Ishikawa (cell line): ENCODE results near the gene TNIP1.

Source experiments
- CEBPB ChIP-seq: IDR thresholded peaks from 2 replicates; pipeline ENCODE4 v1.6.1; 2012
- CREB1 ChIP-seq: IDR thresholded peaks from 2 replicates; pipeline ENCODE4 v1.6.1; 2012; ENCODE audit warnings: low read depth
- EGR1 ChIP-seq: IDR thresholded peaks from 2 replicates; pipeline ENCODE4 v1.6.1; 2012
- EP300 ChIP-seq: IDR thresholded peaks from 2 replicates; pipeline ENCODE4 v1.6.1; 2012; ENCODE audit warnings: borderline replicate concordance
- FOXM1 ChIP-seq: IDR thresholded peaks from 2 replicates; pipeline ENCODE4 v1.6.1; 2012; ENCODE audit warnings: low read depth, borderline replicate concordance
- MAX ChIP-seq: IDR thresholded peaks from 2 replicates; pipeline ENCODE4 v1.6.1; 2012
- NFIC ChIP-seq: IDR thresholded peaks from 2 replicates; pipeline ENCODE4 v1.6.1; 2012
- RAD21 ChIP-seq: IDR thresholded peaks from 2 replicates; pipeline ENCODE4 v1.6.1; 2012; ENCODE audit warnings: low read depth
- REST ChIP-seq: IDR thresholded peaks from 2 replicates; pipeline ENCODE4 v1.6.1; 2012; ENCODE audit warnings: low read depth, mild to moderate bottlenecking
- TAF1 ChIP-seq: IDR thresholded peaks from 2 replicates; pipeline ENCODE4 v1.6.1; 2012; ENCODE audit warnings: low read depth, mild to moderate bottlenecking
- TCF12 ChIP-seq: IDR thresholded peaks from 2 replicates; pipeline ENCODE4 v1.6.1; 2012; ENCODE audit warnings: low read depth
- TEAD4 ChIP-seq: IDR thresholded peaks from 2 replicates; pipeline ENCODE4 v1.6.1; 2012
- USF1 ChIP-seq: IDR thresholded peaks from 2 replicates; pipeline ENCODE4 v1.6.1; 2012
- YY1 ChIP-seq: IDR thresholded peaks from 2 replicates; pipeline ENCODE4 v1.6.1; 2012; ENCODE audit warnings: low read depth
- ZBTB7A ChIP-seq: IDR thresholded peaks from 2 replicates; pipeline ENCODE4 v1.6.1; 2012; ENCODE audit warnings: low read depth

The TNIP1 gene

GRCh38 chr5:151082282-151082902 is 1.6 kb upstream of the TNIP1 start:
- TF ChIP-seq ZBTB7A: no peak
- no peak for TF ChIP-seq USF1

GRCh38 chr5:151081431-151082281 is 822 bp upstream of the TNIP1 start:
- TF ChIP-seq RAD21: no peak
- no peak for TF ChIP-seq TCF12
- no peak for TF ChIP-seq FOXM1
- TF ChIP-seq CREB1: no peak
- no peak for TF ChIP-seq EGR1
- TF ChIP-seq EP300: no peak
- TF ChIP-seq TEAD4: no peak
- no peak for TF ChIP-seq YY1
- no peak for TF ChIP-seq CEBPB
- no peak for TF ChIP-seq REST
- TF ChIP-seq USF1: no peak
- no peak for TF ChIP-seq TAF1
- no peak for TF ChIP-seq NFIC
- no peak for TF ChIP-seq MAX
- no peak for TF ChIP-seq ZBTB7A

DNA sequence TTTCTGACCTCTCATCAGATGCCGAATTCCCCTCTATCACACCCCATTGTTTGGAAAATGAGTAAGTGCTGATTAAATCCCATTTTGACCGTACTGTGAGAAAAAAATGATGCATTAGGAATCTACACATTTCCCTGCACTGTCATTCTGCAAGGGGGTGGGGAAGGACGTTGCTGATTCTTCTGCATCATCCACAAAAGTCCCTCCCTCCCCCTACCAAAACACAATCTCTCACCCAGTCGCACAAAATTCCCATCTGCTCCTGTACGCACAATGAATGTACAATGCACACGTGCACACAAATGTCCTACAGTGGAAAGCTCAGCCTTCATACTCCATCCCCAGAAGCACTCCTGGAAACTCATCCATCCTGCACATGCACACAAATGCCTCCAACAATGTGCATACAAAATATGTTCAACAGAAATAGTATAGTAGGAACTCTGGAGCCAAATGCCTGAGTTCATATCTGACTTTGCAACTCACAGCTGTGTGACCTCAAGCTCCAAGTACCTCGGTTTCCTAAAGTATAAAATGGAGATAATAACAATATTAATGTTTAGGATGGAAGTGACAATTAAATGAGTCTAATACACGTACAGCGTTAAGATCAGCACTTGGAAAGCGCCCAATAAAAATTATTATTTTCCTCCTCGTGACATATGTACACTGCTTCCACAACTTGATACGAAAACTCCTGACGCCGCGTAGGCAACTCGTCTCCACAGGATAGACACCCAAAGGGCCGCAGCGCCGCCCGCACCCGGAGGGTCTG is 809 bp downstream of the TNIP1 start:
- TF ChIP-seq CREB1 (no peak), REST (peak; percentile 51)

DNA sequence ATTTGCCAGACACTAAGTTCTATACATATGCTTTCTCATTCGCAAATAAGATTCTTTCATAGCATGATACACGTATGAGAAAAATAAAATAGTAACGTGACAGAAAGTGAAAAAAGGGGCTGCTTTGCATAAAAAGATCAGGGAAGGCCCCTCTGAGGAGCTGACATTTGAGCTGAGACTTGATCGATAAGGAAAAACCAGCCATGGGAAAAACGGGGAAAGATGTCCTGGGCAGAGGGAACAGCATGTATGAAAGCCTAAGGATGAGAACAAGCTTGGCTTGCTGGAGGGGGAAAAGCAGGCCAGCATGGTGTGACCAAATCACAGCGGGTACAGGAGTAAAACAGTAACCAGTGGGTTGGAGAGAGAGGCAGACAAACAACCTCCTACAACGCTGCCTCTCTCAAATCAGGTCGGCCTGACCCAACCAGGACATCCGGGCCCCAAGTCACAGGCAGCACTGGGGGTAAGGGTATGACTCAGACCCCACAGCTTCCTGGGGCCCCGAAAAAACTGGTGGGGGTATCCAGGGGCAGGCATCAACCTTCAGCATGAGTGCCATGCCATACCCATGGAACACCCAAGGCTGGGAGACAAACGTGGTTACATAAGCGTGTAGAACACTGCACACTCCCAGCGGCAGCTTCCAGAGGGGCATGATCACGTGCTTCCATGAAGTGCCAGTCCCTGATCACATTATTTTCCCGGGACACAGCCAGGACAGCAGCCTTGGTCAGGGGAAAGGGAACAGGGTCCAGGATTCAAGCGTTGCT is 2.2 kb downstream of the TNIP1 start:
- TF ChIP-seq TCF12: no peak
- no peak for TF ChIP-seq EGR1
- no peak for TF ChIP-seq NFIC
- TF ChIP-seq RAD21: no peak
- TF ChIP-seq YY1: no peak
- TF ChIP-seq TEAD4: no peak
- no peak for TF ChIP-seq FOXM1
- TF ChIP-seq MAX: no peak
- TF ChIP-seq CEBPB: no peak
- no peak for TF ChIP-seq EP300
- TF ChIP-seq ZBTB7A: no peak
- no peak for TF ChIP-seq USF1
- no peak for TF ChIP-seq TAF1

GRCh38 chr5:151077967-151078366 is 2.9 kb downstream of the TNIP1 start:
- TF ChIP-seq TEAD4: no peak
